Colonic mucosa (tissue), 4 donors: ENCODE data around the gene CAMP. TPM values are rescaled to one million over a fixed set of nuclear protein-coding genes. Genes with fewer than 3 reads are reported as not detected.
A peak's percentile ranks its signal among the peaks of the same experiment; 100 is the strongest.

Source experiments
- DNase-seq: peaks from one replicate; pipeline ENCODE4 v3.0.0-alpha.2; 2020
- H3K27ac ChIP-seq: fragments of 200-600 bp; one replicate; pipeline ENCODE4 v1.8.0; 2021
- H3K27me3 ChIP-seq: fragments of 200-600 bp; one replicate; pipeline ENCODE4 v1.8.0; 2021
- H3K36me3 ChIP-seq: fragments of 200-600 bp; one replicate; pipeline ENCODE4 v1.8.0; 2021
- H3K4me1 ChIP-seq: fragments of 200-600 bp; one replicate; pipeline ENCODE4 v1.8.0; 2021; ENCODE audit warnings: mild to moderate bottlenecking
- H3K4me3 ChIP-seq: fragments of 200-600 bp; one replicate; pipeline ENCODE4 v1.8.0; 2021
- H3K9ac ChIP-seq, 2 donors: one replicate each; pipeline ENCODE4 v1.7.0; 2013; ENCODE audit warnings: control low read depth in 2 of 2, low read depth in 2 of 2, low read length in 2 of 2
- H3K9me3 ChIP-seq: fragments of 200-600 bp; one replicate; pipeline ENCODE4 v1.8.0; 2021
- CTCF ChIP-seq: fragments of 200-600 bp; IDR thresholded peaks from one replicate; pipeline ENCODE4 v1.8.0; 2022; ENCODE audit warnings: antibody characterized with exemption, mild to moderate bottlenecking
- intact Hi-C: fragments of 100-400 bp; cut with DNase I; formaldehyde crosslinking; loops from one replicate; pipeline ENCODE4 v1.14.1; 2022
- total RNA-seq, 2 donors: library from RNA; stranded (reverse); fragmentation: NEBNext Ultra II Directional in 1 of 2; extraction: Animal tissue kit (Norgen Biotek cat#: 25700) in 1 of 2; gene quantifications; one replicate each; pipeline ENCODE4 v1.2.1, GENCODE V29; 2021
- donor health status: healthy.
- donor health status: DM: no; HTN: no; CAD: no.
- donor health status: DM: no; HTN: no; CAD: no.

The CAMP gene
- total RNA-seq, 2 donors from 2014 or later: not detected

GRCh38 chr3:48233542-48233941, 10.2 kb downstream of the CAMP start:
- H3K9me3 ChIP-seq: no peaks in the 10 kb centered on the region
- no peaks in the 10 kb centered on the region for H3K36me3 ChIP-seq
- no peaks in the 10 kb centered on the region for H3K27me3 ChIP-seq
- H3K4me3 ChIP-seq: no peak overlapping the region
- TF ChIP-seq CTCF: no peak
- H3K9ac ChIP-seq: no peak overlapping the region
- no peak for DNase-seq
- no peaks in the 10 kb centered on the region for H3K4me1 ChIP-seq
- H3K27ac ChIP-seq: no peak overlapping the region
- intact Hi-C loops: no loop called here

GRCh38 chr3:48236531-48236930, 13.2 kb downstream of the CAMP start:
- no peaks in the 10 kb centered on the region for H3K27me3 ChIP-seq
- H3K9ac ChIP-seq: no peak overlapping the region
- H3K4me3 ChIP-seq: no peak overlapping the region
- no peak overlapping the region for H3K27ac ChIP-seq
- no peak for DNase-seq
- no peaks in the 10 kb centered on the region for H3K36me3 ChIP-seq
- no peaks in the 10 kb centered on the region for H3K9me3 ChIP-seq
- no peaks in the 10 kb centered on the region for H3K4me1 ChIP-seq
- intact Hi-C loops: no loop called here
- no peak for TF ChIP-seq CTCF

DNA sequence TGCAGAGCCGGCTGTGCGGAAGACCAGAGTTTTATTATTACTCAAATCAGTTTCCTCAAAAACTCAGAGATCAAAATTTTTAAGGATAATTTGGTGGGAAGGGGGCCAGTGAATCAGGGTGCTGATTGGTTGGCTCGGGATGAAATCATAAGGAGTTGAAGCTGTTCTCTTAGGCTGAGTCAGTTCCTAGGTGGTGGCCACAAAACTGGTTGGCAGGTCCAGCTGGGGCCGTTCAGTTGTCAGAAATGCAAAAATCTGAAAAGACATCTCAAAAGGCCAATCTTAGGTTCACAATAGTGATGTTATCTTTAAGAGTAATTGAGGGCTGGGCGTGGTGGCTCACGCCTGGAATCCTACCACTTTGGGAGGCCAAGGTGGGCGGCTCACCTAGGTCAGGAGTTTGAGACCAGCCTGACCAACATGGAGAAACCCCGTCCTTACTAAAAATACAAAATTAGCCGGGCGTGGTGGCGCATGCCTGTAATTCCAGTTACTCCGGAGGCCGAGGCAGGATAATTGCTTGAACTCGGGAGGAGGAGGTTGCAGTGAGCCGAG, 15.3 kb downstream of the CAMP start:
- Histone ChIP-seq H3K4me1 (no peaks in the 10 kb centered on the region), H3K27me3 (no peaks in the 10 kb centered on the region), H3K27ac (no peak overlapping the region), H3K4me3 (no peak overlapping the region), H3K9ac (no peak overlapping the region), H3K9me3 (no peaks in the 10 kb centered on the region), H3K36me3 (no peaks in the 10 kb centered on the region)
- no peak for DNase-seq
- intact Hi-C loops: no loop called here
- no peak for TF ChIP-seq CTCF

- TF ChIP-seq CTCF: no peak
- no peaks in the 10 kb centered on the region for H3K27me3 ChIP-seq
- no peaks in the 10 kb centered on the region for H3K4me1 ChIP-seq
- H3K27ac ChIP-seq: peak overlapping the region; percentile 83
- H3K9ac ChIP-seq: peak overlapping the region in 1 of 2 donors; percentile 71
- intact Hi-C loops: no loop called here
- no peaks in the 10 kb centered on the region for H3K9me3 ChIP-seq
- DNase-seq: no peak
- peak overlapping the region; percentile 75 for H3K4me3 ChIP-seq
- H3K36me3 ChIP-seq: no peaks in the 10 kb centered on the region
Observed at GRCh38 chr3:48240000-48240963, 17.0 kb downstream of the CAMP start.

DNA sequence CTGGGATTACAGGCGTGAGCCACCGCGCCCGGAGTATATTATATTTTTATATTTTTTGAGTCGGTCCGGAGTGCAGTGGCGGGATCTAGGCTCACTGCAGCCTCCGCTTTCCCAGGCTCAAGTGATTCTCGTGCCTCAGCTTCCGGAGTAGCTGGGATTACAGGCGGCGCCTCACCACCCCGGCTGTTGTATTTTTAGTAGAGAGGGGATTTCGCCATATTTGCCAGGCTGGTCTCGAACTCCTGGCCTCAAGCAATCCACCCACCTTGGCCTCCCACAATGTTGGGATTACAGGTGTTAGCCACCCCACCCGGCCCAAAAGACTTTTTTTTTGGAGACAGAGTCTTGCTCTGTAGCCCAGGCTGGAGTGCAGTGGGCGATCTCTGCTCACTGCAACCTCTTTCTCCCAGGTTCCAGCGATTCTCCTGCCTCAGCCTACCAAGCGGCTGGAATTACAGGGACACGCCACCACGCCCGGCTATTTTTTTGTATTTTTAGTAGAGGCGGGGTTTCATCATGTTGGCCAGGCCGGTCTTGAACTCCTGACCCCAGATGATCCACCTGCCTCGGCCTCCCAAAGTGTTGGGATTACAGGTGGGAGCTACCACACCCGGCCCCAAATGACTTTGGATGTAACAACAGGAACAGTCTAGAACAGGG, 18.6 kb downstream of the CAMP start:
- Histone ChIP-seq H3K4me3 (peak overlapping the region; percentile 75), H3K27me3 (no peaks in the 10 kb centered on the region), H3K9ac (peak overlapping the region in 1 of 2 donors; percentile 48), H3K36me3 (no peaks in the 10 kb centered on the region), H3K4me1 (no peaks in the 10 kb centered on the region), H3K9me3 (no peaks in the 10 kb centered on the region), H3K27ac (peak overlapping the region; percentile 83)
- TF ChIP-seq CTCF: no peak
- intact Hi-C loops: no loop called here
- no peak for DNase-seq
